Cardiac fibroblast (primary cell): Measurements from ENCODE around the gene ANGPTL5.

Source experiments
- DNase-seq, 2 donors: peaks; one replicate each; pipeline versions ENCODE4 v3.0.0 to v3.0.0-alpha.2; 2010; ENCODE audit warnings: low read depth in 2 of 2
- H3K4me3 ChIP-seq, 2 donors: replicated peaks in 1 of 2; 1 replicate in 1 of 2; 2 replicates in 1 of 2; pipeline ENCODE4 v1.5.1; 2011; ENCODE audit warnings: low read depth in 2 of 2, low read length in 2 of 2, mild to moderate bottlenecking in 2 of 2, moderate library complexity in 1 of 2
- TF ChIP-seq, protein P1 (sequence below): IDR thresholded peaks from one replicate; pipeline ENCODE4 v1.5.1; 2011; ENCODE audit warnings: low read depth, mild to moderate bottlenecking, low read length, inconsistent platforms

ANGPTL5 gene

DNA sequence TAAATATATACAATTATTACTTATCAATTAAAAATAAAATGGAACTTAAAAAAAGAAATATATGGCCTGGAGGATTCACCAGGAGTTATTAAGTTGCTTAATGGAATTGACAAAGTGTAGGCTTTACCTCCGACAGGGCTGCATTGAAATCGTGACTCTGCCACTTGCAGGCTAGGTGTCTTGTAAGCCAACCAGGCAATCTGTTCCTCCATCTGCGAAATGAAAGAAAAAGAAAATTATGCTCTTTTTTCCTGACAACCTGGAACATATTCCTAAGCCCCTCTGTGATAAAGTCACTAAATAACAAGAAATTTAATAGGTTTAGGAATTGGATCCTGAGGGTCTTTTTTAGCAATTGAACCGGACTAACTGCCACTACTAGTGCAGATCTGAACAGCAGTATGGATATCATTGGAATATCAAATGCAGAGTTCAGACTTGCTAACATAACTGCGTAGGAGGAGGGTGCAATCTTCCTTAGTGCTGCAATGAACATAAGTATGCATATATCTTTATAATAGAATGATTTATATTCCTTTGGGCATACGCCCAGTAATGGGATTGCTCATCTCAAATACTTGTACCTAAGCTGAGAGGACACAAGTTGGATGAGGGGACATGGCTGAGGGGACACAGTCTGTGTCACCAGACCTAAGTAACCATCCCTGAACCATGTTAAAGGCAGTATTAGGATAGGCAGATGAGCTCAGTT is 44.0 kb downstream of the ANGPTL5 start:
- no peak for DNase-seq
- TF ChIP-seq, protein P1, sequence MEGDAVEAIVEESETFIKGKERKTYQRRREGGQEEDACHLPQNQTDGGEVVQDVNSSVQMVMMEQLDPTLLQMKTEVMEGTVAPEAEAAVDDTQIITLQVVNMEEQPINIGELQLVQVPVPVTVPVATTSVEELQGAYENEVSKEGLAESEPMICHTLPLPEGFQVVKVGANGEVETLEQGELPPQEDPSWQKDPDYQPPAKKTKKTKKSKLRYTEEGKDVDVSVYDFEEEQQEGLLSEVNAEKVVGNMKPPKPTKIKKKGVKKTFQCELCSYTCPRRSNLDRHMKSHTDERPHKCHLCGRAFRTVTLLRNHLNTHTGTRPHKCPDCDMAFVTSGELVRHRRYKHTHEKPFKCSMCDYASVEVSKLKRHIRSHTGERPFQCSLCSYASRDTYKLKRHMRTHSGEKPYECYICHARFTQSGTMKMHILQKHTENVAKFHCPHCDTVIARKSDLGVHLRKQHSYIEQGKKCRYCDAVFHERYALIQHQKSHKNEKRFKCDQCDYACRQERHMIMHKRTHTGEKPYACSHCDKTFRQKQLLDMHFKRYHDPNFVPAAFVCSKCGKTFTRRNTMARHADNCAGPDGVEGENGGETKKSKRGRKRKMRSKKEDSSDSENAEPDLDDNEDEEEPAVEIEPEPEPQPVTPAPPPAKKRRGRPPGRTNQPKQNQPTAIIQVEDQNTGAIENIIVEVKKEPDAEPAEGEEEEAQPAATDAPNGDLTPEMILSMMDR: no peak
- H3K4me3 ChIP-seq: no peak overlapping the region

DNA sequence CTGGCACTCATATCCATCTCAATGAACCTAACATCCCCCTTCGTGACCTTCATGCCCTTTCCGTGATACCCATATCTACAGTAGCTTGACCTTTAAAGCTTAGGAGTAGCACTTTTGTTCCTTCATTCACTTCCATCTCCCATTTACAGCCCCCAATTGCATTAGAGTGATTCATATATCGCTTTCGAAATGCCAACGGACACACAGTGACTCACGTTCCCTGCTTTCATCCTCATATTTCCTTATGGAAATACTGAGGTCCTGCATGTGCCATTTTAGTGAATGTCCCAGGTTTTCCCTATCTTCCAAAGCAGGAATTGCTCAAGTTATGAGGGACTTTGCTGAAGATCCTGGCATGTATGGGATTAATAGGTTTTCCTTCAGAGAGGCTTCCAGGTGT is 45.8 kb downstream of the ANGPTL5 start:
- TF ChIP-seq, protein P1: no peak
- H3K4me3 ChIP-seq: no peak overlapping the region
- DNase-seq: peak; percentile 61 to 81

DNA sequence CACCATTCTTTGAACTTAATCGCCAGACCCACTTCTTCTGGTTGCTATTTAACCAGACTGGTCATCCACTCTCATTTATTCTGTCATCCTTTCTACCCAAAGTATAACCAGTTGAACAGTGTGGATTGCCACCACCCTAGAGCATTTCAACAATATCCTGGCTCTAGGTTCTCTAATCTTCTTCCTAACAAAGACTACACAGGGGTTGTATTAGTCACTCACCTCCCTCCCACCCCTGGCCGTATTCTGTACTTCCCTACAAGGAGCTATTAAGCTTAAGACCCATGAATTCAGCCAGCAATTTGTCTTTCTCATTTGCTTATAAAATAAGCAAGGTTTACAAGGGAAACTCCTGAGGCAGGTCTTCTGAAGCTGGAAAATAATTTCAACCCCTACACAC is 48.4 kb downstream of the ANGPTL5 start:
- H3K4me3 ChIP-seq: no peak overlapping the region
- TF ChIP-seq, protein P1: no peak
- DNase-seq: peak in 1 of 2 donors; percentile 18

DNA sequence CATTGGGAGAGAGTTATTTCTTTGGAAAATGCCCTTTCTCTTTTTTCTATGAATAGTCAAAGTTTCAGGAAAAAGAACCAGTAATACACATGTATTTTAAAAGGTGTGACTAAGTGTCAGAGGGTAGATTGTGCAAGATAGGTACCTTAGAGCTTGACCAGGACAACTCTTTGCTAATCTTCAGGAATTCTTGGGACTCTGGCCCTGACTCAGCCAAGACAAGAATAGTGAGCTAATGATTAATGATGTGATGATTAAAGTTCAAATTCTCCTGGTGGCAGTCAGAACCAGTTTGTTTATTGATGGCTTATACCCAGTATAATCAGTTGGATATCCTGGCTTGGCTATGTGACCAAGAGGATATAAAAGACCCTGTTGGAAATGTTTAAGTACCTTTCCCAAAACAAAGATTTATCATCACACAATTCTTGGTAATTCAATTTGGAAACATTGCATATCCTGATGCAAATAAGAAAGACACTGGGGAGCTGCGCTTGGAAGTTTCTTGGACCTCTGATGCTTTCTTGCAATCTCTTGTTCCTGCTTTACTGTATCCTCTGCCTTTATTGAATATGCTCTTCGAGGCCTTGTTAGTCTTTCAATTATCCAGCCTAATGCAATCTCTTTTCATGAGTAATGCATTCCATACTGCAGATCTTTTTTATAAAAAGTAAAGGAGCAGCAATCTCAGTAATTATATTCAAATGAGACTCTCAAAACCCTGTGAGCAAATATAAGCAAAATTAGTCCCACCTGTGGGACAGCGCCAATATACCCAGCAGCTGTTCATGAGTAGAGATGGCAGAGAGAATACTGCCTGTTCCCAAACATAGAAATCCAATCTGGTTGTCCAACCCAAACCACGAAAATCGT is 49.5 kb downstream of the ANGPTL5 start:
- peak in 1 of 2 donors; percentile 69 for DNase-seq
- H3K4me3 ChIP-seq: no peak overlapping the region
- TF ChIP-seq, protein P1: no peak

DNA sequence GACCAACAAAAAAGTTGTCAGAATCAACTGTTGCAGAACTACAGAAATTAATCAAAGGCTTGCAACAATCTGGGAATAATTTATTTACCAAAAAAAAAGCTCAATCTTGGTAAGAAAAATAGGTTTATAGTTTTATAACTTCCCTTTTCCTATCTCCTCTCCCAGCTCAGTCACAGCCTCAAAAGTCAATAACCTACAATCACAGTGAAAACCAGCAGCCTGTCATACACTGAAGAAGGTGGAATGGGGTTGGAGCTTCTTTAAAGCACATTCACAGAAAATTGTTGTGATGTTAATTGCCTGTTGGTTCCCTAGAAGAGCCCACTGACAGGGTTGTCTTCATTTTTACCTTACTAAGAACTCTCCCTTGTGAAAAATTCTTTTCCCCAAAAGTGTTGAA is 52.2 kb downstream of the ANGPTL5 start:
- H3K4me3 ChIP-seq: no peak overlapping the region
- TF ChIP-seq, protein P1: no peak
- DNase-seq: no peak

DNA sequence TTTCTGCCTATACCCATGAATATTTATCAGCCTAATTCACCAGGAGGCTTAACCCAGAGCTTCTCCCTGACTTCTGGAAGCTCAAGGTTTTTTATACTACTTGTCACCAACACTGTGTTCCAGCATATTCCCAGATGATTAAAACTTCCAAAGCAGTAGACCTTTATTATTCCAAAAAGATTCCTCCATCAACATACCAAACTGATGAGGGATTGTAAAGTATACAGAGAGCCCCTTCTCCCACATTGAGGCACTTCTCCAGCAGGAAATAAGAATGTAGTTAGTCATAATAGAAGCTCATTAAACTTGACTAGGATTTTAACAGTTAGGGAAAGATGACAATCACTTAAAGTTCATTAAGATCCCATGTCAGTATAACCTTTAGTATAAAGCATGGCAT is 53.0 kb downstream of the ANGPTL5 start:
- peak; percentile 42 to 56 for DNase-seq
- H3K4me3 ChIP-seq: no peak overlapping the region
- TF ChIP-seq, protein P1: no peak
